Coronary artery (tissue), 2 donors: ENCODE measurements around the gene MCEE.
"Not testable (repeated sequence)": the region's sequence is repeated elsewhere in the genome, so short reads cannot be mapped to it uniquely, and the experiment has no call there.

ENCODE experiments used
- DNase-seq: peaks from one replicate; pipeline ENCODE4 v3.0.0-alpha.2; 2017; ENCODE audit warnings: low spot score
- H3K27ac ChIP-seq, 2 donors: fragments of 200-600 bp; sonication (generic); one replicate each; pipeline ENCODE4 v1.5.1; 2016 to 2019
- H3K4me3 ChIP-seq: fragments of 200-600 bp; sonication (generic); 2 replicates; pipeline ENCODE4 v1.5.1; 2016; ENCODE audit warnings: mild to moderate bottlenecking, moderate library complexity
- CTCF ChIP-seq: fragments of 200-600 bp; sonication (generic); IDR thresholded peaks from one replicate; pipeline ENCODE4 v1.5.1; 2019; ENCODE audit warnings: antibody characterized with exemption

MCEE gene

GRCh38 chr2:71143782-71144181 is 13.8 kb upstream of the MCEE start:
- no peak for TF ChIP-seq CTCF
- Histone ChIP-seq H3K4me3 (no peak overlapping the region), H3K27ac (no peak overlapping the region)
- no peak for DNase-seq

DNA sequence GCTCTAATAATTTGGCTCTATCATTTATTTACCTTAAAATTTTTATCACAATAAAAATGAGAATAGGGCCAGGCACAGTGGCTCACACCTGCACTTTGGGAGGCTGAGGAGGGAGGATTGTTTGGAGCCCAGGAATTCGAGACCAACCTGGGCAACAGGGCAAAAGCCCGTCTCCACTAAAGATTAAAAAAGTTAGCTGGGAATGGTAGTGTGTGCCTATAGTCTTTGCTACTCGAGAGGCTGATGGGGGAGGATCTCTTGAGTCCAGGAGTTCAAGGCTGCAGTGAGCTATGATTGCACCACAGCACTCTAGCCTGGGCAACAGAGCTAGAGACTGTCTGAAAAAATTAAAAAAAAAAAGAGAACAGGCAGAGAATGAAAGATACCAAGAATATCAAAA is 6.1 kb upstream of the MCEE start:
- H3K4me3 ChIP-seq, result no peak overlapping the region
- TF ChIP-seq CTCF, result no peak
- no peak for DNase-seq
- H3K27ac ChIP-seq, result no peak overlapping the region

DNA sequence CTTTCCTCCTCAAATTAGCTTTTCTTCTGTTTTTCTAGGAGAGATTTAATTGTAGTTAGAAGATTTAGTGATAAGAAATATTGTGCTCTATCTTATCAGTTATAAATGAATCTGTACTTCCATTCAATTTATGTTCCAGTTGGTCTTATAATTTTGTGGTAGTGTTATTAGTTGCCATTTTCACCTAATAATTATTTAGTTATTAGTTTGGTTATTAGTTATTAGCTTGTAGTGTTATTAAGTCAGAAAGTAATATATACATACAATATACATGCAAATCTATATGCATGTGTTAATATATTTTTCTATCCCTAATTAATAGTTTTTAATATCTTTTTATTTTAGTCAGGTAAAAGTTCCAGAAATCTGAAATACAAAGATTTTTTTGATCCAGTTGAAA is 3.6 kb upstream of the MCEE start:
- no peak for DNase-seq
- TF ChIP-seq CTCF, result no peak
- no peak overlapping the region for H3K27ac ChIP-seq
- H3K4me3 ChIP-seq, result no peak overlapping the region

DNA sequence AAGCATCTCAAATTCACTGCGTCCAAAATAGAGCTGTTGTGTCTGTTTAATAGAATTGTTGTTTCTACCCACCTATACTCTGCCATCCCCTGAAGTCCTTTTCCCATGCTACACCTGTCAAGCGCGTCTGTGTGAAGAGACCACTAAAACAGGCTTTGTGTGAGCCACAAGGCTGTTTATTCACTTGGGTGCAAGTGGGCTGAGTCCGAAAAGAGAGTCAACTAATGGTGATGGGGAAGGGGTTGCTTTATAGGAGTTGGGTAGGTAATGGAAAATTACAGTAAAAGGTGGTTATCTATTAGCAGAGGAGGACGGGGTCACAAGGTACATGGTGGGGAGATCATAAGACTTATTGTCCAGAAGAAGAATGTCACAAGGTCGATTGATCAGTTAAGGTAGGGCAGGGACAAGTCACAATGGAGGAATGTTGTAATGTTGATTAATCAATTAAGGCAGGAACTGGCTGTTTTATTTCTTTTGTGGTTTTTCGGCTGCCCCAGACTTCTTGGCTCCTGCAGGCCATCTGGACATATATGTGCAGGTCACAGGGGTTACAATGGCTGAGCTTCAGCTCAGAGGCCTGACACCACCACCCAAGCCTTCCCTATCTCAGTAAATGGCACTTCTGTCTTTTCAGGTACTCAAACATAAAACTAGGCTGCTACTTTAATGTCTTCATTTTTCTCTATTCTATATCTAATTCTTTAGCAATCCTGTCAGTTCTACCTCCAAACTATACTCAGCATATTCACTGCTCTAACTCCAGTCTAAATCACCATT is 1.5 kb upstream of the MCEE start:
- peak overlapping the region in 1 of 2 donors; percentile 90 for H3K27ac ChIP-seq
- not testable (repeated sequence) for DNase-seq
- peak overlapping the region; percentile 89 for H3K4me3 ChIP-seq

GRCh38 chr2:71130905-71131244 is 846 bp upstream of the MCEE start:
- H3K27ac ChIP-seq, result peak overlapping the region; percentile 90 to 94
- peak overlapping the region; percentile 89 for H3K4me3 ChIP-seq
- no peak for TF ChIP-seq CTCF
- DNase-seq, result no peak

GRCh38 chr2:71129902-71130151 is 202 bp downstream of the MCEE start:
- Histone ChIP-seq H3K27ac (peak overlapping the region; percentile 90 to 94), H3K4me3 (peak overlapping the region; percentile 89)
- TF ChIP-seq CTCF, result no peak
- no peak for DNase-seq

GRCh38 chr2:71129114-71129901 is 721 bp downstream of the MCEE start:
- H3K27ac ChIP-seq, result peak overlapping the region; percentile 90 to 94
- TF ChIP-seq CTCF, result no peak
- DNase-seq, result no peak
- H3K4me3 ChIP-seq, result peak overlapping the region; percentile 89
